Measurements from ENCODE around the gene SLC43A2. TPM values are rescaled to one million over a fixed set of nuclear protein-coding genes. Genes with fewer than 3 reads are reported as not detected.

SLC43A2 gene
- total RNA-seq, 2 donors from 2014 or later = 9.6 to 22.4 TPM

DNA sequence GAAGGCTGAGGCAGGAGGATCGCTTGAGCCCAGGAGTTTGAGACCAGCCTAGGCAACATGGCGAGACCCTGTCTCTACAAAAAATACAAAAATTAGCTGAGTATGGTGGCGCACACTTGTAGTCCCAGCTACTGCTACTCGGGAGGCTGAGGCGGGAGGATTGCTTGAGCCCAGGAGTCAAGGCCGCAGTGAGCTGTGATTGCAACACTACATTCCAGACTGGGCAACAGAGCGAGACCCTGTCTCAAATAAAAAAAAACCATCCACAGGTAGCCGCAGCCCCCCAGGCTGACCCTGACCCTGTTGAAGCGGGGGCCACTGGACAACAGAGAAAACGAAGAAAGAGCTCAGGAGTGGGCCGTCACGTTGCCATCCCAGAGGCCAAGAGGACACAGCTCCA, 4.0 kb downstream of the SLC43A2 start:
- Histone ChIP-seq H3K9me3 (no peaks in the 10 kb centered on the region), H3K4me3 (no peak overlapping the region), H3K36me3 (replicated peaks in 1 of 2; ENCODE audit: insufficient read depth in 1 of 2, low read depth in 2 of 2) (no peaks in the 10 kb centered on the region), H3K27ac (no peak overlapping the region), H3K4me1 (peaks cover 13% of the 10 kb centered on the region), H3K27me3 (no peaks in the 10 kb centered on the region)
- WGBS, 2 donors = 82 to 85% methylated on average over 10 to 12 of the region's 12 CpGs
- no peak for TF ChIP-seq POLR2A (IDR thresholded peaks at IDR 0.05)
- TF ChIP-seq, protein P1, sequence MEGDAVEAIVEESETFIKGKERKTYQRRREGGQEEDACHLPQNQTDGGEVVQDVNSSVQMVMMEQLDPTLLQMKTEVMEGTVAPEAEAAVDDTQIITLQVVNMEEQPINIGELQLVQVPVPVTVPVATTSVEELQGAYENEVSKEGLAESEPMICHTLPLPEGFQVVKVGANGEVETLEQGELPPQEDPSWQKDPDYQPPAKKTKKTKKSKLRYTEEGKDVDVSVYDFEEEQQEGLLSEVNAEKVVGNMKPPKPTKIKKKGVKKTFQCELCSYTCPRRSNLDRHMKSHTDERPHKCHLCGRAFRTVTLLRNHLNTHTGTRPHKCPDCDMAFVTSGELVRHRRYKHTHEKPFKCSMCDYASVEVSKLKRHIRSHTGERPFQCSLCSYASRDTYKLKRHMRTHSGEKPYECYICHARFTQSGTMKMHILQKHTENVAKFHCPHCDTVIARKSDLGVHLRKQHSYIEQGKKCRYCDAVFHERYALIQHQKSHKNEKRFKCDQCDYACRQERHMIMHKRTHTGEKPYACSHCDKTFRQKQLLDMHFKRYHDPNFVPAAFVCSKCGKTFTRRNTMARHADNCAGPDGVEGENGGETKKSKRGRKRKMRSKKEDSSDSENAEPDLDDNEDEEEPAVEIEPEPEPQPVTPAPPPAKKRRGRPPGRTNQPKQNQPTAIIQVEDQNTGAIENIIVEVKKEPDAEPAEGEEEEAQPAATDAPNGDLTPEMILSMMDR (IDR thresholded peaks at IDR 0.05) = no peak
- intact Hi-C loops (cut with DNase I) = no loop called here
- DNase-seq (no peak), ATAC-seq (no peak)

DNA sequence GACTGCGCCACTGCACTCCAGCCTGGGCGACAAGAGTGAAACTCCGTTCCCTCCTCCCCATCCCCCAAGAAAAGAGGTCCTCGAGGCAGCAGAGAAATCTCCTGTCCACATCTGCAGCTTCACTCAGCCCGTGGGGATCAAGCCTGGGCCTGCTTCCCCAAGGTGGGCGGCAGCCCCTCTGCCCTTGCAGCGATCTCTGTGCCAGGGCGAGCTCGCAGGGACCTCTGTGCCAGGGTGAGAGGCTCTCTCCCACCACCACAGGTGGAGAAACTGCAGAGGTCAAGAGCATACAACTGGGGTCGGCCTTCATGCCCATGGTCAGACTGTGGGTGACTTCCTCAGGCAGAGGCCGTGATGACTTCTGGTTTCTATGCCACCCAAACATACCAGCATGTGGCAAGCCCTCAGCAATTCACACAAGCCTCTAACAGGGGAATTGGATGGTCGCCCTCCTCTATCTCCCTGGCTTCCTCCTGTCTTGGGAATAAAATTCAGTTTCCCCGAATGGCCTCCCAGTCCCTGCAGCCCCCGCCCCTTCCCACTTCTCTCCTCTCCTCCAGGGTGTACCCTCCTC, 5.5 kb downstream of the SLC43A2 start:
- Histone ChIP-seq H3K4me1 (peaks cover 9% of the 10 kb centered on the region), H3K36me3 (replicated peaks in 1 of 2; ENCODE audit: insufficient read depth in 1 of 2, low read depth in 2 of 2) (no peaks in the 10 kb centered on the region), H3K9me3 (no peaks in the 10 kb centered on the region), H3K27me3 (no peaks in the 10 kb centered on the region), H3K27ac (no peak overlapping the region), H3K4me3 (no peak overlapping the region)
- intact Hi-C loops (cut with DNase I) = no loop called here
- TF ChIP-seq, protein P1 (IDR thresholded peaks at IDR 0.05) = no peak
- TF ChIP-seq POLR2A (IDR thresholded peaks at IDR 0.05) = no peak
- WGBS, 2 donors = 94 to 99% methylated on average over 6 to 14 of the region's 14 CpGs
- DNase-seq (no peak), ATAC-seq (no peak)

DNA sequence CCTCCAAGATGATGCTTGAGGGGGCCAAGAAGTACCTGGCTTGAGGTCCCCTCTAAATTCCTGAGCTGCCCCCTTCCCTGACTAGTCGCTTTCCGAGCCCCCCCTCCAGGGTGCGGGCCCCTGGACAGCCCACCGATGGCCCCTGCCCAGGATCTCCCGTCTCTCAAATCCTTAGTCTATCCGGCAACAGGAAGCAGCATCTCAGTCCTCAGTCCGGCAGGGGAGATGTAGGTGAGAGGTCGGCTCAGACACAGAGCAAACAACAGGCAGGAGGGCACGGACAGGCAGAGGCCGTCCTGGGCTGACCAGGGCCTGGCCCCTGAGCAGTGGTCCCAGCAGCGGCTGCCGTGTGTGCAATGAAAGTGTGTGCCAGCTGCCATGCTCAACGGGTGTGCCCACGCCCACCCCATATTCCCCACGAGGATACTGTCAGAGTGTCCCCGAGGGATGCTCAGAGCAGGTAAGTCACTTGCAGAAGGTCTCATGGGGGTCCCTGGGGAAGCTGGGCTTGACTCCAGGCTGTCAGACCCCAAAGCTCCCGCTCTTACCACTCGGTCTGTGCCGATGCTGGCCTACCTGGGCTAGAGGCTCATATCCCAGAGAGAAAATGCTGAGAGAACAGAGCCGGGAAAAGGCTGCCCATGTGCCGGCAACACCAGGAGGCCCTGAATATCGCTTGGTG, 7.2 kb downstream of the SLC43A2 start:
- no peak for DNase-seq
- intact Hi-C loops (cut with DNase I) = no loop called here
- no peaks in the 10 kb centered on the region for H3K9me3 ChIP-seq
- 80 to 81% methylated on average over 18 to 22 of the region's 22 CpGs for WGBS, 2 donors
- H3K4me3 ChIP-seq = no peak overlapping the region
- no peak overlapping the region for H3K27ac ChIP-seq
- ATAC-seq = no peak
- TF ChIP-seq POLR2A (IDR thresholded peaks at IDR 0.05) = no peak
- TF ChIP-seq, protein P1 (IDR thresholded peaks at IDR 0.05) = no peak
- no peaks in the 10 kb centered on the region for H3K36me3 ChIP-seq (replicated peaks in 1 of 2; ENCODE audit: insufficient read depth in 1 of 2, low read depth in 2 of 2)
- no peaks in the 10 kb centered on the region for H3K4me1 ChIP-seq
- H3K27me3 ChIP-seq = no peaks in the 10 kb centered on the region

DNA sequence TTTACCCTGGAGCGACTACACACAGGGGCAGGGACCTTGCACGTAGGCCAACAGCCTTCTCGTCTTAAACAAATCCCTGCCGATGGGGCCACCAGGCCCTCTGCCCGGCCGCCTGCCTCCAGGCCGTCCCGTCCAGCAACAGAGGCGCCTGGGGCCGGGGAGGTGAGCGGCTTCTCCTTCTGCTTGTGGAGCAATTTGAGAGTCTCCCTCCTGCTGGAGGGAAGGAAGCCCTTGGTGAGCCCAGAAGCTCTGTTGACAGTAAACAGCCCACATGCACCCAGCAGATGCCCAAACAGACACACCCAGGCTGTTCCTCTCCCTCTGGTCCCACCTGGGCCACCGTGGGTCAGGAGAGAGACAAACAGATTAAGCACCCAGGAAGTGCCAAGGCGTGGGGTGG, 8.1 kb downstream of the SLC43A2 start:
- Histone ChIP-seq H3K27ac (no peak overlapping the region), H3K9me3 (no peaks in the 10 kb centered on the region), H3K4me1 (no peaks in the 10 kb centered on the region), H3K4me3 (no peak overlapping the region), H3K36me3 (replicated peaks in 1 of 2; ENCODE audit: insufficient read depth in 1 of 2, low read depth in 2 of 2) (no peaks in the 10 kb centered on the region), H3K27me3 (no peaks in the 10 kb centered on the region)
- intact Hi-C loops (cut with DNase I) = no loop called here
- no peak for ATAC-seq
- TF ChIP-seq POLR2A (IDR thresholded peaks at IDR 0.05) = no peak
- TF ChIP-seq, protein P1 (IDR thresholded peaks at IDR 0.05) = no peak
- DNase-seq = no peak
- WGBS, 2 donors = 89 to 97% methylated on average over 10 to 13 of the region's 13 CpGs

Measured in body of pancreas (tissue), 4 donors.